Tibial nerve (tissue), 3 donors: Measurements from ENCODE around the gene PPEF1.

Experiments
- CTCF ChIP-seq, 5 experiments: fragments of 200-600 bp in 3 of 5; fragments of 450-650 bp in 2 of 5; sonication (generic) in 3 of 5; IDR thresholded peaks; one replicate each; pipeline ENCODE4 v1.5.1; 2016 to 2019; ENCODE audit warnings: antibody characterized with exemption in 5 of 5, mild to moderate bottlenecking in 3 of 5, moderate library complexity in 2 of 5
- POLR2A ChIP-seq, 2 donors: fragments of 450-650 bp; IDR thresholded peaks; one replicate each; pipeline ENCODE4 v1.6.1; 2017; ENCODE audit warnings: antibody characterized with exemption in 2 of 2, mild to moderate bottlenecking in 2 of 2, moderate library complexity in 2 of 2

DNA sequence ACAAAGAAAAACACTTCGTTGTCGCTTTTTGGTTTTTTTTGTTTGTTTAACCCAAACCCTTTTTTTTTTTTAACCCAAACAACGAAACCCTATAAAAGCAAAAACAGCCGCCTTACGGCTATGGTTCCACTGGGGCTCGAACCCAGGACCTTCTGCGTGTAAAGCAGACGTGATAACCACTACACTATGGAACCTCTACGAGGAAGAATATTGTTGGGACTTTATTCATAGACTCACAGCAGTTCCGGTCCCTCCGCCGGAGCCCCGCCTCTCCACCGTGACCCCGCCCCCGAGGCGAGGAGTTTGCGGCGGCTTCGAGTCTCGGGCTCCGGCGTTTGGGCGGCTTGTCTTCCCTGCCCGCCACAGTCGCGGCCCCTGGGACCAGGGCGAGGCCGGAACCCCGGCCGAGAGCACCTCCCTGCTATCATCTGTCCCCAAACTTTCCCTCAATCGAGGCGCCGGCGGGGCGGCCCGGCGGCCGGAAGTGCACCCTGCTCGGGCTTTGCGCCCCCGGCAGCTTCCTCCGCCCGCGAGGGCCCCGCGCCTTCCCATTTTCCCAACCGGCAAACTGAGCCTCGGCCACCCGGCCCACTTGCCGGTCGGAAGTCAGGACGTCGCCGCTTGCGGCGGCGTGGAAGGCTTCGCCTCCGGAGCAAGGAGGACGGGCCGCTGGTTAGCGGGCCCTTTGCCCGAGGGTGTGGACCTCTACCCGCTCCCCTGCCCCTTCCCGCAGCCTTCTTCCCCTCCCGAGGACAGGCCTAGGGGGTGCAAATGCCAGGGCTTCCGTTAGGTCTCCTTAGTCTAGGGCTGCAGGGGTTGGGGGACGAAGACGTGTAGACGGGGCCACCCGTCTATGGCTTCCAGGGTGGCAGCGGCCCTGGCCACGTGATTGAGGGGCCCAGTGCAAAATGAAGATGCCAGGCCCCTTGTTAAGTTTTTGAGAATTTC is 32.4 kb upstream of the PPEF1 start:
- TF ChIP-seq CTCF (IDR thresholded peaks at IDR 0.05) (no peak), POLR2A (IDR thresholded peaks at IDR 0.05) (peak in 1 of 2 donors; percentile 35)
